VCaP (cell line): ENCODE data around the gene NDUFA5.
"Not testable (repeated sequence)": the region's sequence is repeated elsewhere in the genome, so short reads cannot be mapped to it uniquely, and the experiment has no call there.

Experiments used
- H3K27ac ChIP-seq: fragments of 450-650 bp; 2 replicates; pipeline ENCODE4 v1.5.1; 2017
- TF ChIP-seq, protein P1 (sequence below): fragments of 450-650 bp; conservative IDR thresholded peaks from 2 replicates; pipeline ENCODE4 v1.5.1; 2017; ENCODE audit warnings: mild to moderate bottlenecking, moderate library complexity

The NDUFA5 gene

DNA sequence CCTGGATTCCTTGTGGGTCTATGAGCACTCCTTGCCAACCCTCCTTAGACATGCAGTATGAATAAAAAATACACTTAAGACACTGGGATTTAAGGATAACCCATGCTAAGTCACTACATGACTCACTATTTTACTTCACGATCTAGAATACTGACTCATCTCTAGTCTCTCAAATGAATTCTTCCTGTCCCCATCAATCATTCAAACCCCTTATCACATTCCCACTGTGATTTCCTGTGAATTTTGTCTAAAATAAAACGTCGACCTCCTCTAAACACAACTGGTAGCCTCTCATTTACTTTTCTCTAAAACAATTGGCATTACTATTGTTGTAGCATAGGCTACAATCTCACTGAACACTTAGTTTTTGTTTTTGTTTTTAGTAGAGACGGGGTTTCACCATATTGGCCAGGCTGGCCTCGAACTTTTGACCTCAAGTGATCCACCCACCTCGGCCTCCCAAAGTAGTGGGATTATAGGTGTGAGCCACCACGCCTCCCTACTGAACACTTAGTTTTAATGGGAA, 19.4 kb downstream of the NDUFA5 start:
- TF ChIP-seq, protein P1, sequence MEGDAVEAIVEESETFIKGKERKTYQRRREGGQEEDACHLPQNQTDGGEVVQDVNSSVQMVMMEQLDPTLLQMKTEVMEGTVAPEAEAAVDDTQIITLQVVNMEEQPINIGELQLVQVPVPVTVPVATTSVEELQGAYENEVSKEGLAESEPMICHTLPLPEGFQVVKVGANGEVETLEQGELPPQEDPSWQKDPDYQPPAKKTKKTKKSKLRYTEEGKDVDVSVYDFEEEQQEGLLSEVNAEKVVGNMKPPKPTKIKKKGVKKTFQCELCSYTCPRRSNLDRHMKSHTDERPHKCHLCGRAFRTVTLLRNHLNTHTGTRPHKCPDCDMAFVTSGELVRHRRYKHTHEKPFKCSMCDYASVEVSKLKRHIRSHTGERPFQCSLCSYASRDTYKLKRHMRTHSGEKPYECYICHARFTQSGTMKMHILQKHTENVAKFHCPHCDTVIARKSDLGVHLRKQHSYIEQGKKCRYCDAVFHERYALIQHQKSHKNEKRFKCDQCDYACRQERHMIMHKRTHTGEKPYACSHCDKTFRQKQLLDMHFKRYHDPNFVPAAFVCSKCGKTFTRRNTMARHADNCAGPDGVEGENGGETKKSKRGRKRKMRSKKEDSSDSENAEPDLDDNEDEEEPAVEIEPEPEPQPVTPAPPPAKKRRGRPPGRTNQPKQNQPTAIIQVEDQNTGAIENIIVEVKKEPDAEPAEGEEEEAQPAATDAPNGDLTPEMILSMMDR: no peak
- no peak overlapping the region for H3K27ac ChIP-seq

DNA sequence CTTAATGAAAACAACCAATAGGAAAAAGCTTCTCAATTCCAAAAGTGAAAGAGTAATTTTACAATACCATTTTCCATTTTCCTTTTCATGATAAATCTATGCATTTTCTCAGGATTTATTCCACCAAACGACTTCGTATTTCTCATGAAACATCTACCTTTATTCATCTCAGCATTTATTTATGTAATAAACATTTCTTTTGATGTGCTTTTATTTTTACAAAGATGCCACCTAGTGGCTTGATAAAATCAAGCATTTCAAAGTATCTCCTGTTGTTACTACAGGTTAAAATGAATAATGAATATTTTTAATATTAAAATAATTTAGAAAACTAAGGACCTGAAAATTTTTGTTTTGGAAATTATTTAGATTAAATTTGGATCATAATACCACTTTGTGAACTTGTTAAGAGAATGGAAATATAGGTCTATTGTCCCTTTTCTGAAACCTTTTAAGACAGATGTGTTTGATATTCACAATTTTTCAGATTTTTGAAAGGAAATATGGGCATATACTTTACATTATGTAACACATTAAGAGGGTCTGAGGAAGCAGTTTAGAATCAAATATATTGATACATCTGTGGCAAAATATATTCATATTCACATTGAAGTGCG, 20.5 kb downstream of the NDUFA5 start:
- TF ChIP-seq, protein P1: peak; percentile 77
- no peak overlapping the region for H3K27ac ChIP-seq

DNA sequence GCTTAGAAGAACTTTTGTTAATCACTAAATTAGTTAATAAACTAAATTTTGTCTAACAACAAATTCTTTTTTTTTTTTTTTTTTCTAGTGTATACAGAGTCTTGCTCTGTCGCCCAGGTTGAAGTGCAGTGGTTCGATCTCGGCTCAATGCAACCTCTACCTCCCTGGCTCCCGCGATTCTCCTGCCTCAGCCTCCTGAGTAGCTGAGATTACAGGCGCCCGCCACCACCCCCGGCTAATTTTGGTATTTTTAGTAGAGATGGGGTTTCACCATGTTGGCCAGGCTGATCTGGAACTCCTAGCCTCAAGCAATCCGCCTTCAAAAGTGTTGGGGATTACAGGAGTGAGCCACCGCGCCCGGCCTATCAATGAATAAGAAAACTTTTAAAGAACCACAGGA, 22.1 kb downstream of the NDUFA5 start:
- peak overlapping the region; percentile 71 for H3K27ac ChIP-seq
- TF ChIP-seq, protein P1: no peak

DNA sequence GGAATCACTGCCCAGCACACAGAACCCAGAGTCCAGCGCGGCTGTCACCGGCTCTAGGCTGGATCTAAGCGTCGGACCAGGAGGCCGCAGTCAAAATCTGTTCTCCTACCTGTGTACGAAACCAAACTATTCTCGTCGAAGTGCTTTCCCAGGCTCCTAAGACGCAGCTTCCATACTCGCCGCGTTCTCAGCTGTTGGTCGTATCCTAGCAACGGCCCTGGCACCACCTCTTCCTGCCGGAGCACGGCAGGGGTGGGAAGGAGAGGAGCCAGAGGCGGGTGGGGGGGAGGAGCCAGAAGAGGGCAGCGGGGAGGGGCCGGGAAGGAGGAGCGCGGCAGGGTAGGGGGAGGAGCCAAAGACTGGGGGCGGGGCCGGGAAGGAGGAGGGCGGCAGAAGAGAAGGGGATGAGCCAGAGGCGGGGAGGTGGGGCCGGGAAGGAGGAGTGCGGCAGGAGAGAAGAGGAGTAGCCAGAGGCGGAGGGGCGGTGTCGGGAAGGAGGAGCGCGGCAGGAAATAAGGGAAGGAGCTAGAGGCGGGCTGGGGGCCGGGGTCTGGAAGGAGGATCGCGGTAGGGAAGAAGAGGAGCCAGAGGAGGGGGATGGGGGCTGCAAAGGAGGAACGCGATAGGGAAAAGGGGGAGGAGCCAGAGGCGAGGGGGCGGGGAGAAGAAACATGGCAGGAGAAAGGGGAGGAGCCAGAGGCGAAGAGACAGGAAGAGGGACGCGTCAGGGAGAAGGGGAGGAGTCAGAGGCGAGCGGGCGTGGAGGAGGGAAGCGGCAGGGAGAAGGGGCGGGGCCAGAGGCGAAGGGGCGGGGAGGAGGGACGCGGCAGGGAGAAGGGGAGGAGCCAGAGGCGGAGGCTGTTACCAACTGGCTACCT, 23.0 kb downstream of the NDUFA5 start, which contains the start of gene IQUB:
Gene IQUB, minus strand, starts transcription at position 213 of the 878 bp plus-strand sequence. CDS start 22,255 bp downstream, outside the sequence.
- peak within 1 kb of the TSS; percentile 71 for H3K27ac ChIP-seq
- TF ChIP-seq, protein P1: no peak

DNA sequence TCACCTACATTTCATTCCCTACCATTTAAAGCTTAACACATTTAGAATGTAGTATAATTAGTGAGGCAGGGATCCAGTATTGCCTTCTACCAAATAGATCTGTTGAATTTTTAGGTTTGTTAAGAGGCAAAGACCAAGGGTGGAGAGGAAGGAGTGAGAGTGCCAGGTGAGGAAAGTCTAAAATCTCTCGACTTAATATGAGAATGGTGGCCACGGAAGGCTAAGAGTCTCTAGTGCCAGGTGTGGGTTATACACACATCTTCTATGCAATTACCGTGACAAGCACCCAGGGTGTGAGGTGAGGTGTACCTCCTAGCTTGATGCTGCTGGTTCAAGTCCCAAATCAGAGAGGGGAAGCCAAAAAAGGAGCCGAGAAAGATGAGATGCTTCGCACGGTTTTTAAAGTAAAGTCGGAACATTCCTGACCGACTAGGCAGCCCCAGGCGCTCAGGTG, 23.7 kb downstream of the NDUFA5 start:
- peak overlapping the region; percentile 71 for H3K27ac ChIP-seq
- TF ChIP-seq, protein P1: no peak

DNA sequence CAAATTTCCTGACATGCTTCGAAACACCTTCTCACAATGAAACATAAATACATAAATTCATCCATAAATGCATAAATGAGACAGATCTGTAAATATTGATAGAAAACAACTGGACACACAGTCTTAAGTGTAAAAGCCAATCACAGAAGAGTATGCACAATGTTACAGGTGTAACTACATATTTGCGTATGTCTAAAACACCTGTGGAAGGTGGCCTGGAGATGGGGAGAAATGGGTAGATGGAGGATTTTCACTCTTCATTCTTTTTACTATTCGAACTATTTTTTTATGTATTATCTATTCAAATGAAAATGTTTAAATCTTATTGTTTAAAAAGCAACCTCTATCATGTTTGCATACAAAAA, 24.1 kb downstream of the NDUFA5 start:
- TF ChIP-seq, protein P1: no peak
- H3K27ac ChIP-seq: peak overlapping the region; percentile 71

DNA sequence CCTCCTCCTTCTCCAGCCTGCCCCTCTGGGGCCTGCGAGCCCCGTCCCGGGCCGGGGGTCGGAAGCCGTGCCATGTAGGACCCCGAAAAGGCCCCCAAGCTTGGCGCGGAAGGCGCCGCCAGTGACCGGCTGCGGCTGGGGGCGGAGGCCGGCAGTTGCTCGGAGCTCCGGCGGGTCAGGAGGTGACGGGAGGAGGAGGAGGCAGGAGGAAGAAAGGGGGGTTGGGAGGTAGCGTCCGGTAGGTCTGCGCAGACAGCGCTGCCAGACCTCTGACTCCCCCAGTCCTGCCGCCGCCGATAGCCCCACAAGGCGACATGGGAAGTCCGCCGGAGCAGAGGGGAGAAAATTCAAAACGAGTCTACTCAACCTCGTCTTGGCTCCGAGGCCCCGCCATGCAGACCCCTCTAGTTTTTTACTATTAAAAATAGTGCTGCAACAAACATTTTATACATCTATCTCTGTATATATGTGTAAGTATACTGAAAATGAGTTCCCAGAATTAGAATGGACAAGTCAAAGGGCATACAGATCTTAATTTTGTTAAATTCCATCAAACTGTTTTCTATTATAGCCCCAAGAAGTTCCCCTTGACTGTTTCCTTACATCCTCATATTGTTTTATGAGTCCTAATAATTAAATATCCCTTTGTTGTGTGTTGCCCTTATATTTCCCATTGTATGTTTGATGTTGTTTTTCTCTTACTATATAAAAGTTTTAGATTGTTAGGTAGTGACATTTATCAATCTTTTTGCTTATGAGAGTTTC, 24.6 kb downstream of the NDUFA5 start:
- peak overlapping the region; percentile 71; the same call in 1 of the 2 replicates for H3K27ac ChIP-seq

DNA sequence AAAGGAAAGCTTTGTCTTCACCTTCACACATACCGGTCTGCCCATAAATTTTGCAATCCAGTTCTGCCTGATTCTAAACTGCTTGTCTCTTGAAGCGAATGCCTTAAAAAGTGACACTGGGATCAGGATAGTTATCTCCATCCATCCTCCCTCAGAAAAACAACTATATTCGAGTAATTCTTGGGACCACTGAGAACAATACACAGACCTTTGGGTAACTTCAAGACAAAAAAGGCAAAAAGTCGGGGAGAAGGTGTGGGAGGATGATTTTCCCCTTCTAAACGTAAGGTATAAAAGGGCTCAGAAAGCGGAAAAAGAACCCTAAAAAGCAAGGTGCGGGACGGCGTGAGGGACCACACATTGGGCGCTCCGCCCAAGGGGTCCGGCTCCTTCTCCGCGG, 25.3 kb downstream of the NDUFA5 start:
- H3K27ac ChIP-seq: peak overlapping the region; percentile 71; the same call in 1 of the 2 replicates

DNA sequence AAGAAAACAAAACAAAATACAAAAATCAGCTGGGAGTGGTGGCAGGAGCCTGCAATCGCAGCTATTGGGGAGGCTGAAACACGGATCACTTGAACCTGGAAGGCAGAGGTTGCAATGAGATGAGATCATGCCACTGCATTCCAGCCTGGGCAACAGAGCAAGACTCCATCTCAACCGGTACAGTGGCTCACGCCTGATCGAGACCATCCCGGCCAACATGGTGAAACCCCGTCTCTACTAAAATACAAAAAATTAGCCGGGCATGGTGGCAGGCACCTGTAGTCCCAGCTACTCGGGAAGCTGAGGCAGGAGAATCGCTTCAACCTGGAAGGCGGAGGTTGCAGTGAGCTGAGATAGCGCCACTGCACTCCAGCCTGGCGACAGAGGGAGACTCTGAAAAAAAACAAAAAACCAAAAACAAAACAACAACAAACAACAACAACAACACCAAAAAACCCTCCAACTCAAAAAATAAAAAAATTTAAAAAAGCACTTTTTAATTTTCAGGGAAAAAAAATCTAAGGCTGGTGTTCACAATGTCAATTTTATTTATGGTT, 27.5 kb downstream of the NDUFA5 start:
- not testable (repeated sequence) for H3K27ac ChIP-seq
